K562 (cell line): ENCODE measurements around the gene RGN. TPM values are rescaled to one million over a fixed set of nuclear protein-coding genes. Genes with fewer than 3 reads are reported as not detected.
A peak's percentile ranks its signal among the peaks of the same experiment; 100 is the strongest.

Experiments used
- ATAC-seq: fragments of 200-7000 bp; cut with Tn5 transposase; 3 replicates; pipeline ENCODE4 v1.9.1; 2020; ENCODE audit warnings: moderate library complexity
- BruUV-seq: library from RNA; stranded (reverse); fragments of 400-500 nt; replicated peaks from 2 replicates; lab custom pipeline; 2021; lab: Mats Ljungman, UMichigan
- CTCF ChIA-PET: fragments of 300-600 bp; formaldehyde crosslinking; extraction: SDS; loops from one replicate; lab custom pipeline; 2021; ENCODE audit warnings: low intra/inter-chr PET ratio; lab: Yijun Ruan, JAX
- POLR2A ChIA-PET: fragments of 300-600, 350-650 bp; sonication (Branson Sonifier 250); formaldehyde crosslinking; extraction: SDS; loops from one replicate; lab custom pipeline; 2021; ENCODE audit warnings: antibody characterized with exemption, inconsistent platforms; lab: Yijun Ruan, JAX
- DNase-seq, 4 experiments: peaks; one replicate each; pipeline versions ENCODE4 v3.0.0 to v3.0.0-alpha.2; 2011 to 2018; ENCODE audit warnings: low spot score in 3 of 4, mixed read lengths in 3 of 4; ENCODE audit errors: extremely low read depth in 1 of 4
- FAIRE-seq: peaks from 2 replicates; lab custom pipeline; 2011; peaks lifted over from hg19 to GRCh38; lab: Jason Lieb, UNC
- H2AFZ ChIP-seq: 2 replicates; pipeline ENCODE4 v1.6.0; 2011; ENCODE audit warnings: low read depth, low read length, control low read depth, inconsistent platforms
- H3K27ac ChIP-seq: fragments of 200-600 bp; 3 replicates; pipeline ENCODE4 v1.8.0; 2011; ENCODE audit warnings: low read depth, mild to moderate bottlenecking, control low read depth, inconsistent platforms, low read length, moderate library complexity, mixed read lengths; ENCODE audit errors: extremely low read depth
- H3K27me3 ChIP-seq, 2 experiments: fragments of 300-600 bp in 1 of 2; 2 replicates in 1 of 2; 3 replicates in 1 of 2; pipeline versions ENCODE4 v1.6.0 to v1.8.0; 2011; ENCODE audit warnings: inconsistent platforms in 2 of 2, low read length in 2 of 2, mild to moderate bottlenecking in 1 of 2, mixed read lengths in 1 of 2, moderate library complexity in 1 of 2; ENCODE audit not compliant: control insufficient read depth in 2 of 2, insufficient read depth in 2 of 2
- H3K36me3 ChIP-seq: fragments of 300-600 bp; 3 replicates; pipeline ENCODE4 v1.8.0; 2011; ENCODE audit warnings: mild to moderate bottlenecking, low read length, inconsistent platforms; ENCODE audit not compliant: control insufficient read depth, insufficient read depth
- H3K4me1 ChIP-seq, 2 experiments: fragments of 200-600 bp in 1 of 2; replicated peaks in 1 of 2; 2 replicates in 1 of 2; 3 replicates in 1 of 2; pipeline versions ENCODE4 v1.5.1 to v1.8.0; 2011; ENCODE audit warnings: inconsistent platforms in 2 of 2, low read length in 2 of 2, mild to moderate bottlenecking in 1 of 2, mixed read lengths in 1 of 2, moderate library complexity in 1 of 2; ENCODE audit not compliant: control insufficient read depth in 2 of 2, insufficient read depth in 2 of 2
- H3K4me2 ChIP-seq: 2 replicates; pipeline ENCODE4 v1.6.1; 2011; ENCODE audit warnings: low read length, control low read depth, inconsistent platforms, mixed read lengths; ENCODE audit not compliant: insufficient read depth
- H3K4me3 ChIP-seq: fragments of 200-600 bp; sonication (generic), shearing (Covaris generic); 2 replicates; pipeline ENCODE4 v1.5.1; 2016; ENCODE audit warnings: control low read depth, inconsistent platforms
- H3K79me2 ChIP-seq: fragments of 200-600 bp; 3 replicates; pipeline ENCODE4 v1.8.0; 2011; ENCODE audit warnings: low read length, inconsistent platforms; ENCODE audit not compliant: control insufficient read depth, insufficient read depth
- H3K9ac ChIP-seq, 2 experiments: 2 replicates each; pipeline versions ENCODE4 v1.6.0 to v1.6.1; 2011; ENCODE audit warnings: low read depth in 2 of 2, low read length in 2 of 2, control low read depth in 1 of 2, inconsistent platforms in 1 of 2, mild to moderate bottlenecking in 1 of 2, mixed read lengths in 1 of 2; ENCODE audit not compliant: insufficient read depth in 1 of 2
- H3K9me1 ChIP-seq: one replicate; pipeline ENCODE4 v1.6.0; 2011; ENCODE audit warnings: inconsistent platforms, mild to moderate bottlenecking, low read length, moderate library complexity; ENCODE audit not compliant: control insufficient read depth, insufficient read depth
- H3K9me3 ChIP-seq: replicated peaks from 2 replicates; pipeline ENCODE4 v1.5.1; 2011; ENCODE audit warnings: low read depth, low read length, inconsistent platforms; ENCODE audit not compliant: control insufficient read depth, insufficient read depth
- H4K20me1 ChIP-seq: replicated peaks from 2 replicates; pipeline ENCODE4 v1.6.1; 2011; ENCODE audit warnings: low read length, inconsistent platforms, mixed read lengths; ENCODE audit not compliant: control insufficient read depth, insufficient read depth
- HMG20B ChIP-seq: fragments of 250-450 bp; sonication (Bioruptor Pico); IDR thresholded peaks from 2 replicates; pipeline ENCODE4 v1.5.0; 2021; ENCODE audit warnings: mild to moderate bottlenecking
- MCM7 ChIP-seq, 2 experiments: fragments of 450-650 bp; IDR thresholded peaks; 2 replicates each; pipeline ENCODE4 v1.6.1; 2016 to 2018
- RFX7 ChIP-seq: fragments of 250-450 bp; sonication (Bioruptor Pico); IDR thresholded peaks from 2 replicates; pipeline ENCODE4 v1.5.1; 2021; ENCODE audit warnings: mild to moderate bottlenecking
- RHOXF2B ChIP-seq: fragments of 250-450 bp; sonication (Bioruptor Pico); conservative IDR thresholded peaks from 2 replicates; pipeline ENCODE4 v1.5.1; 2021
- SMAD4 ChIP-seq: fragments of 250-450 bp; sonication (Bioruptor Pico); conservative IDR thresholded peaks from 2 replicates; pipeline ENCODE4 v1.8.0; 2021; ENCODE audit warnings: inconsistent platforms, mild to moderate bottlenecking, moderate library complexity
- SMC3 ChIP-seq: conservative IDR thresholded peaks from 2 replicates; pipeline ENCODE4 v1.6.1; 2011; ENCODE audit warnings: low read depth, low read length, improper control_type of control experiment; ENCODE audit not compliant: insufficient read depth
- SREBF1 ChIP-seq: fragments of 150-350 bp; IDR thresholded peaks from 2 replicates; pipeline ENCODE4 v1.6.1; 2014; ENCODE audit warnings: antibody characterized with exemption, low read depth, low read length, borderline replicate concordance
- SRSF1 ChIP-seq: fragments of 200-400 bp; formaldehyde crosslinking; IDR thresholded peaks from 2 replicates; pipeline ENCODE4 v1.6.1; 2017; ENCODE audit warnings: mild to moderate bottlenecking, low read depth, low read length, moderate library complexity
- ZNF449 ChIP-seq: fragments of 250-450 bp; sonication (Bioruptor Pico); IDR thresholded peaks from 2 replicates; pipeline ENCODE4 v1.8.0; 2022; ENCODE audit warnings: moderate library complexity, mild to moderate bottlenecking, inconsistent platforms
- ZNF561 ChIP-seq: fragments of 450-650 bp; formaldehyde crosslinking; conservative IDR thresholded peaks from 2 replicates; pipeline ENCODE4 v1.4.0; 2020; ENCODE audit warnings: mild to moderate bottlenecking, moderate library complexity
- in situ Hi-C: fragments of 300-500 bp; cut with MboI; formaldehyde crosslinking; loops from 4 replicates; pipeline ENCODE4 v1.15.0; 2018; ENCODE audit warnings: inconsistent platforms, mixed read lengths
- intact Hi-C: fragments of 100-400 bp; cut with micrococcal nuclease; formaldehyde crosslinking; loops from 2 replicates; pipeline ENCODE4 v1.14.2; 2022
- polyA plus RNA-seq, 8 experiments: library from polyadenylated mRNA; depleted of rRNA in 4 of 8; stranded (reverse) in 5 of 8; unstranded in 3 of 8; fragments of >200 nt; fragmentation: Nextera tagmentation in 2 of 8; fragmentation: Illumina TruSeq in 1 of 8; extraction: Ambion mirVana in 2 of 8; extraction: Trizol in 1 of 8; gene quantifications; 2 replicates each; pipeline versions ENCODE4 v1.2.1 to v1.2.3, GENCODE V29; 2011 to 2014; ENCODE audit warnings: inconsistent platforms in 1 of 8, missing spikeins in 1 of 8
- total RNA-seq, 7 experiments: library from RNA; depleted of rRNA in 6 of 7; stranded (reverse); fragments of >200 nt in 6 of 7; fragmentation: Illumina TruSeq in 2 of 7; extraction: Trizol in 2 of 7; gene quantifications; 2 replicates each; pipeline versions ENCODE4 v1.2.1 to v1.2.3, GENCODE V29; 2011 to 2021; ENCODE audit warnings: low replicate concordance in 1 of 7

Gene RGN
- total and polyA plus RNA-seq, 9 of the 15 experiments (the other 6 are each of a cell fraction or from before 2014, with no cell fraction given): not detected

- no peak for TF ChIP-seq SREBF1
- TF ChIP-seq ZNF561 (CRISPR knock-in tag): no peak
- no peak for TF ChIP-seq RHOXF2B
- no peak for TF ChIP-seq ZNF449 (CRISPR knock-in tag)
- TF ChIP-seq SMAD4 (CRISPR knock-in tag): no peak
Observed at GRCh38 chrX:47078129-47079043, at the start of gene RGN (continued).

- intact Hi-C loops: loop anchor here (1.0 kb wide), 1 partner anchor 271 kb away; the partner anchor contains the start of gene SLC9A7
- Histone ChIP-seq H3K27ac (no peak overlapping the region), H3K9ac (no peak overlapping the region), H3K4me3 (no peak overlapping the region), H3K9me3 (no peaks in the 10 kb centered on the region), H3K9me1 (no peaks in the 10 kb centered on the region), H3K36me3 (no peaks in the 10 kb centered on the region; the same call in 2 of the 3 replicates), H3K27me3 (no peaks in the 10 kb centered on the region), H2AFZ (no peak overlapping the region), H3K4me1 (no peaks in the 10 kb centered on the region), H4K20me1 (no peaks in the 10 kb centered on the region), H3K4me2 (no peak overlapping the region), H3K79me2 (no peaks in the 10 kb centered on the region)
- DNase-seq: peak; percentile 30 to 69 (median 37)
- FAIRE-seq: peak; percentile 35
- CTCF ChIA-PET: interaction anchor here (0.6 to 0.9 kb wide), 3 partner anchors 163 to 650 kb away, joined by 3 read pairs; partner anchors contain the start of gene SLC9A7
- POLR2A ChIA-PET: interaction anchor here (0.6 kb wide), 2 partner anchors 18 to 129 kb away, joined by 3 read pairs; no protein-coding TSS in a partner anchor
- BruUV-seq: no TSS peak
- in situ Hi-C loops: no loop called here
- ATAC-seq: peak; percentile 56; the same call in 2 of the 3 replicates
- TF ChIP-seq SMC3 (peak; percentile 39; the same call in 1 of the 2 replicates), RFX7 (CRISPR knock-in tag) (no peak), SRSF1 (no peak), MCM7 (IDR thresholded peaks at IDR 0.05) (no peak), HMG20B (CRISPR knock-in tag) (no peak)
Observed at GRCh38 chrX:47030339-47030738, 47.9 kb upstream of the RGN start.
